Occipital lobe (tissue), 2 donors: ENCODE measurements around the gene TASP1. TPM values are rescaled to one million over a fixed set of nuclear protein-coding genes. Genes with fewer than 3 reads are reported as not detected.
"Not testable (repeated sequence)": the region's sequence is repeated elsewhere in the genome, so short reads cannot be mapped to it uniquely, and the experiment has no call there.

ENCODE experiments used
- DNase-seq: peaks from one replicate; lab custom pipeline; 2025; lab: John Stamatoyannopoulos, UW
- total RNA-seq: library from RNA; depleted of rRNA; stranded (reverse); fragments of >200 nt; gene quantifications from one replicate; pipeline ENCODE4 v1.2.3, GENCODE V29; 2014

The TASP1 gene
- total RNA-seq, 1 donor from 2014 or later, result 27.5 TPM

DNA sequence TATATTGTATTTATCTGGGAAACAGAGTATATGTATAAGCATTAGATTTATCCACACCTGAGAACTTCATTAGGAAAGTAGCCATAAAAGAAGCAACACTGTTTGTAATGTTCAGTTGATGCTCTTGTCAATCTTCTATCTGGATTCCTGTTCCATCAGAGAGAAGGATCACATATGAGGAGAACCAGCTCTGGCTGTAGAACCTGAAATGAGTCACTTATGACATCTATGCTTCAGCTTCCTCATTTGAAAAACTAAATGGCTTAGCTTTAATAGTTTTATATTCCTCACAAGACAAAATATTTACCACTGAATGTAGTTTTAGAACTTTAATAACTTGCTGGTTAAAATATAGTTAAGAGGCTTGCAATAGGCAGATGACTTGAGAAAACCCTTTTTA lies 144.7 kb downstream of the TASP1 start:
- no peak for DNase-seq

DNA sequence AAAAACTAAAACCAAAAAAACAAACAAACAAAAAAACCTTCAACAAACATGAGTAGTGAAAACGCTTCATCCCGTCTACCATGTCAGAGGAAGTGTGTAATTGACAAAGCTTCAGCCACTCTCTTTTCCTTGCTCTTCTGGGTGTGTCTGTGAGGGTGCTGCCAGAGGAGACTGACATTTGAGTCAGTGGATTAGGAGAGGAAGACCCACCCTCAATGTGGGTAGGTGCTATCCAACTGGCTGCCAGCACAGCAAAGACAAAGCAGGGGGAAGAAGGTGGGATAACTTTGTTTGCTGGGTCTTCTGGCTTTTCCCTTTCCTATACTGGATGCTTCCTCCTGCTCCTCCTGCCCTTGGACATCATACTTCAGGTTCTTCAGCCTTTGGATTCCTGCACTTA lies 145.6 kb downstream of the TASP1 start:
- no peak for DNase-seq

DNA sequence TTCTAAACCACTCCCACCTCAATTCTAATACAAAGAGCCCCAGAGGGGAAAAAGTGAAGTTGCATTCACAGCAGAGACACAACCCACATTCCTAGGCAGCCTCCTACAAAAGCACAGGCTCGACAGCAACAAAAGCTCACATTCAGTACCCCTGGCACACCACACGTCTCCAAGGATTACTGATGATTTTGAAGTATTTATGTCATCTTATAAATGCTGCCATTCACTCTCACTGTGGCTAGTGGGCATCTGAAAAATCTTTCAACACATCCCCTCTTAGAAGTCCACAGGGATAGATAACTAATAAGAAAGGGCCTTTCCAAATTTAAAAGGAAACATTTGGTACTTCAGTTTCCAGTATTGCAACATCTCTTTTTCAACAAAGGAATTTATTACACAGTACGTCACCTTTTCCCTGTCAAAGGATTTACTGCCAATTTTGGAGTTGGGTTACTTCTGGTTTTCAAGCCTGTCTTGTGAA lies 146.7 kb downstream of the TASP1 start:
- DNase-seq, result no peak

DNA sequence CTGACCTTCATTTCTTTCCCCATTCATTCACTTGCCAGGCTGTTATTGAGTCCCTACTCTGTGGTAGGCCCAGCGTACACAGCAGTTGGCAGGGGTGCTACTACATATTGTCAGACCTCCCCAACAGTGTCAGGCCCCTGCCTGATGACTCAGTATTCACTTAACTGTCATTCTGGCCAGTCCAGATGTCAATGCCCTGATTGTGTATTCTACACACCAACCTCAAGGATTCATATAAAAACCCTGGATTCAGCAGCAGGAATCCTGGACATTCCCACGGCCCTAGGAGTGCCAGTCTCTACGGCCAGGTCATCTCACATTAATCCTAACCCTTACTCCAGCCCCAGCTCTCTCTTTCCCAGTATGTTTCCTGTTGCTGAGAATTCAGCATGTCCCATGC lies 151.5 kb downstream of the TASP1 start:
- DNase-seq, result no peak

DNA sequence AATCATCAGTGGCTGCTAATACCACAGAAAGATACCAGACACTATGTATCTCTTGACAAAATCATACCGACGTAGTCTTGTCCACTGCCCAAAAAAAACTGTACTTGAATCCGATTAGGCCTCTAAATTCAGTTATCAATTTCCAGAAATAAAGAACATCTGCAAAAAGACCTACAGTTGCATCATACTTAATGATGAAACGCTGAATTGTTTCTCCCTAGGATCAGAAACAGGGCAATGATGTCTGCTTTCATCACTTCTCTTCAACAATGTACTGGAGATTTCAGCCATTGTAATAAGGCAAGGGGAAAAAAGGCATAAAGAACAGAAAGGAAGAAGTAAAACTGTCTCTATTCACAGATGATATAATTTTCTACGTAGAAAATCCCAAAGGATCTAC lies 152.0 kb downstream of the TASP1 start:
- DNase-seq, result no peak

DNA sequence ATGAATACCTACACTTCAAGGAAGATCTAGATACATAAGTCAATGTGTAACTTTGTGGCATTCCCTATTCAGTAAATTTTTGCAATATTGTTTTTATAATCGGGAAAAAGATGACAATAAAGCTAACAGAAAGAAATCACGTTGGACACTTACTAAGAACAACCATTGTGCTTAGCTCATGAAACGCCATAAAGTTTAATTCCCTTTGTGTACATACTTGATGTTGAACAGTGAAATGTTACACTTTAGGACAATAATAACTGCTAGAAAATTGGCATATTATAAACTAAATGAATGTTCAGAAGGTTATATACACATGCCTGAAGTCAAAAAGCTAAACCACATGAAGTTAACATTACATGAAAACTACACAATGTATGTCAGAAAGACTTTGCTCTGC lies 153.2 kb downstream of the TASP1 start:
- DNase-seq, result no peak

DNA sequence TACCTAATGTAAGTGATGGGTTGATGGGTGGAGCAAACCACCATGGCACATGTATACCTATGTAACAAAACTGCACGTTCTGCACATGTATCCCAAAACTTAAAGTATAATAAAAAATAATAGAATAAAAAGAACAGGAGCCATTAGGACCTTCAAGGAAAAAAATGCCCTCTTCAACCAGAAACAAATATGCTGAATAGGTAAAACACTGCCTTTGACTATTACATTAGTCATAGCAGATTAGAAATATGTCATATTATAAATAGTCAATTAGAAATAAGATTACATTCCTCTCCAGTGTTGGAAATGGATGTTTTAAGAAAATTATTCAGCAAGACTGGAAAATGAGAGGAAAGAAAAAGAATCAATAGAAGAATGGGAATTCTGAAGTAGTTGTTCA lies 153.7 kb downstream of the TASP1 start:
- not testable (repeated sequence) for DNase-seq

DNA sequence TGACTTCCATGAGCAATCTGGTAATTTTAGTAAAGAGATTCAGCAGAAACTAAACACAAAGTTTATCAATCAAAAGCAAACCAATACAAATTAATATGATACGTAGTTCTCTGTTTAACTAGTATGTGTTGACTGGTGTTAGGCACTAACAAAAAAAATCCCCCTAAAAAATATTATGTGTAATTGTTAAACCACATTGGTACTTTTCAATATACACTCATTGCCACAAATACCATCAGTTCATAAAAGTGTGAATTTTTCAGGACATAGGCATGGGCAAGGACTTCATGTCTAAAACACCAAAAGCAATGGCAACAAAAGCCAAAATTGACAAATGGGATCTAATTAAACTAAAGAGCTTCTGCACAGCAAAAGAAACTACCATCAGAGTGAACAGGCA lies 155.3 kb downstream of the TASP1 start:
- not testable (repeated sequence) for DNase-seq

DNA sequence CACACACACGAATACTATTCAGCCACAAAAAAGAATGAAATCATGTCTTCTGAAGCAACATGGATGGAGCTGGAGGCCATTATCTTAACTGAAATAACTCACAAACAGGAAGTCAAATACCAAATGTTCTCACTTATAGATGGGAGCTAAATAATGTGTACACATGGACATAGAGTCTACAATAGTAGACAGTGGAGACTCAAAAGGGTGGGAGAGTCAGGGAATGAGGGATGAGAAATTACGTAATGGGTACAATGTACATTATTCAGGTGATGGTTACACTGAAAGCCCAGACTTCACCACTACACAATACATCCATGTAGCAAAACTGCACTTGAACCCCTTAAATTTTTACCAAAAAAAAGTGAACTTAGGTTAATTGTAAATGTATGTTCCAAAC lies 160.4 kb downstream of the TASP1 start:
- DNase-seq, result no peak

DNA sequence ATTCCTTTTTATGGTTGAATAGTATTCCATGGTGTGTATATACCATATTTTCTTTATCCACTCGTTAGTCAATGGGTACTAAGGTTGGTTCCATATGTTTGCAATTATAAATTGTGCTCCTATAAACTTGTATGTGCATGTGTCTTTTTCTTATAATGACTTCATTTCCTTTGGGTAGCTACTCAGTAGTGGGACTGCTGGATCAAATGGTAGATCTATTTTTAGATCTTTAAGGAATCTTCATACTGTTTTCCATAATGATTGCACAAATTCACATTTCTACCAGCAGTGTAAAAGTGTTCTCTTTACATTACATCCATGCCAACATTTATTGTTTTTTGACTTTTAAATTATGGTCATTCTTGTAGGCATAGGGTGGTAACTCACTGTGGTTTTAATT lies 164.3 kb downstream of the TASP1 start:
- no peak for DNase-seq

DNA sequence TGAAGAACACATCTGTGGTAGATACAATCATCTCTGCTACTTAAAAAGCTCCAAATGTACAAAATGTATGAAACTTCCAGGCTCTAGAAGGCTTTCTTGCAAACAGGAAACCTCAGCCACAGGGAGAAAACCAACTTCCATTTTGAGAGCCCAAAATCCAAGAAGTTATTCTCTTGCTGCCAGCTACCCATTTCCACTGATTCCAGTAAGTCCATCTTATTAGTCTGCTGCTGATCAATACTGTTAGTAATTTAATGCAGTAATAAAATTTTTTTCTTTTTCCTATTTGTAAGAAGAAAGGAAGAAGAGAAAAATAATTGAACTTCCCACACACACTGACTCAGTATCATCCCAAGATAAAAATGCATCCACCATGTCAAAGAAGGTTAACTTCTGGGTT lies 169.5 kb downstream of the TASP1 start:
- no peak for DNase-seq

DNA sequence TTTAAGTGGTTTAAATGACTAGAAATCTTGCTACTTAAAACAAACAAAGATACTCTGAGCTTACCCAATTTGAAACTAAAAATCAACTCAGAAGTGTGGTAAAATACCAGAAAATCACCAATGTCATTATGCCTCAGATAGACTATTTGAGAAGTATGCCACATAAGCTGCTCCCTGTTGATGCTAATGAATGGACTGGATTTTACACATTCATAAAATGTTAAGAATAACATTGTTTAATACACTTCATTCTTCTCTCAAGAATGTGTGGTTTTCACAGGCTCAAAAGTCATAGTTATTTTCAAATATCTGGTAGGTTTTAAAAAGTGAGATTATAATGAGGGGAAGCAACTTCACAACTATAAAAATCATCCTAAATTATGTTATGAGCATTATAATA lies 170.6 kb downstream of the TASP1 start:
- no peak for DNase-seq

DNA sequence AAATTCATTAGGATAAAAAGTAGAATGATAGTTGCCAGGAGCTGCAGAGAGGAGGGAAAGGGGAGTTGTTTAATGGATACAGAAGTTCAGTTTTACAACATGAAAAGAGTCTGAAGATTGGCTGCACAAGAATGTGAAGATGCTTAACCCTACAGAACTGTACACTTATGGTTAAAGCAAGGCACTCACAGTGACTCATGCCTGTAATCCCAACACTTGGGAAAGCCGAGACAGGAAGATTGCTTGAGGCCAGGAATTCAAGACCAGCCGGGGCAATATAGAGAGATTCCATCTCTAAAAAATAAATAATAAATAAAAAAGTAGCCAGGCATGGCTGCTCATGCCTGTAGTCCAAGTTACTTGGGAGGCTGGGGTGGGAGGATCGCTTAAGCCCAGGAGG lies 174.0 kb downstream of the TASP1 start:
- no peak for DNase-seq

DNA sequence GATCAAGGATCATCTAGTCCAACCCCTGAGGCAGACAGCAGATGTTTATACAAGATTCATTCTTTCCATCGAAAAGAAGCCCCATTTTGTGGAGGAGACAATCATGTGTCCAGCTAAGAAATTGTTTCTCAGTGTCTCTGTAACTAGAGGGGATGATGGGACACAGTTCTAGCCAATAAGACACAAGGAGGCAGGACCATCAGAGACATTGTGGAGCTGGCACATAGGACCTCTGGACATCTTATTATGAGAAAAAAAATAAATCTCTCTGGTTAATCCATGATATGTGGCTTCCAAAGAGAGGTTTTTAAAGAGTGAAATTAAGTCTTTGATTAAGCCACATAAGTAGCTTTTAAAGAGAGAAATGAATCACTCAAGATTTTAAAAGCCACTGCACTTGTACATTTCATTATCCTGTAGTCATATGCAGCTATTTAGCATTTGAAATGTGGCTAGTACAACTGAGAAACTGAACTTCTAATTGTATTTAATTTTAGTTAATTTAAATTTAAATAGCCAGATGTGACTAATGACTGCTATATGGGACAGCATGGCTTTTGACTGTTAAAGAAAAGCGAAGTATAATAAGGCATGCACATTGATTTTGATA lies 176.8 kb downstream of the TASP1 start:
- DNase-seq, result no peak

DNA sequence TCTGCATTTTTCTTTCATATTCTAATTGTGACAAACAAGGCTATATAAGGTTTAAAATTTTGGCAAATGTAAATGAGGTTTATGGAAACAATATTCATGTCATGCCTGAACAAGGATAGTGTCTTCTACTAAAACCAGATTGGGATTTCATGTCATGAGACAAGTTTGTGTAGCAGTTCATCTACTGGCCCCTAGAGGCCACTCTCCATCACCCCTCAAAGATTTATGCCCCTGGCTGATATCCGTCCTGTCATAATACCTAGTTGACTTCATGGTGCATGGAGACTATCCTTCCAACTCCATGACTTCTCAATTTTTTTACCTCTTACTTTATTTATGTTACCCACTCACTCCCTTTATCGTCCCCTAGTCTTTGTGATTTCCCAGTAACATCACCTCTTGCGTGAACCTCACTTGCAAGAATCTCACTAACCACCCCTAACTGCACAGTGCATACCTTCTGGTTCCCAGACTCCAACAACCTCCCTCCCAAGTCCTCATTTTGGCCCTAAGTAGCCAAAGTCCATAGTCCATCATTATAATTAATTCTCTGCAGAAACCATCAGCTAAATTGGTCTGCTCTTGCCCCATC lies 179.8 kb downstream of the TASP1 start:
- no peak for DNase-seq

DNA sequence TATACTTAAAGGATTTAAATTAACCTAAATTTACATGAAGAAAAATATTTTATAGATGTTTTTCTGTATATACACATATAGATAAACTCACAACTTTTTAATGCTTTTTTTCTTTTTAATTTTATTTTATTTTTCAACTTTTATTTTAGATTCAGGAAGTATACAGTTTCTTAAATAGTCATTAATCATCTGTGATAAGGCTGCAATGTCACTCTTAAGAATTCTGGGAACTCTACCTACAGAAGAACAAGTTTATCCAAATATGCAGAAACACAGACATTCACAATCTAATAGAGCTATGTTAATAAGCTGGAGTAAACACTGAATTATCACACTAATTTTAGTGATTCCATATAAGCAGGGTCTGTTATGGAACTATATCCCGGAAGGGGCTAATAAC lies 181.2 kb downstream of the TASP1 start:
- no peak for DNase-seq

DNA sequence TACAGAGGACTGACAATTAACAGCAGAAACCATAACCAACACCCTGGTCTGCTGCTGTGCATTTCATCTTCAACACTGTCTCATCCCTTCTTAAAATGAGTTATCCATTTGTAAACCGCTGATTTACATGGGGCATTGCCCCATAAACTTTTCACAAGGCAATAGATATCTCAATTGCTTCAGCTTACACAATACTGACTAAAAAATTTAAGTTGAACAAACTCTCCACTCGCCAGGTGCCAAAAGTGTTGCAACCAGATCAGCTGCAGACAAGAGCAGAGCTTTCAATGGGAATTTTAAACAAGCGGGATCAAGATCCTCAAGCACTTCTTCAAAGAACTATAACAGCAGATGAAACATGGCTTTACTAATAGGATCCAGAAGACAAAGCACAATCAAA lies 183.0 kb downstream of the TASP1 start:
- DNase-seq, result no peak

DNA sequence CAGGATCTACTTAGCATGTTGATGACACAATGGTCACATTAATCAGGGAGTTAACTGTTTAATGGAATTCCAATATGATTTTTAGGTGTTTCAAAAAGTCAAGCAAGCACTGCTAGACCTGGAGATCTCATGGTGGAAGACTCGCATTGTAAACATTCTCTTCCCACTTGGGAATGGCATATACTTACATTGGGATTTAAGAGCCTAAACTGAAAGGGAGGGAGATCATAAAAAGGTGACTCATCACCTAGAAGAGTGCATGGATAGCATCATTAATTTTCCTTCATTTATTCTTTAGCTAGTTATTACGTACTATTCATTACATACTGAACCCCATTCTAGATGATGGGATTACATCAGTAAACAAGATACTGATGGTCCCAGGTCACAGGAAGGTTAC lies 185.4 kb downstream of the TASP1 start:
- no peak for DNase-seq

DNA sequence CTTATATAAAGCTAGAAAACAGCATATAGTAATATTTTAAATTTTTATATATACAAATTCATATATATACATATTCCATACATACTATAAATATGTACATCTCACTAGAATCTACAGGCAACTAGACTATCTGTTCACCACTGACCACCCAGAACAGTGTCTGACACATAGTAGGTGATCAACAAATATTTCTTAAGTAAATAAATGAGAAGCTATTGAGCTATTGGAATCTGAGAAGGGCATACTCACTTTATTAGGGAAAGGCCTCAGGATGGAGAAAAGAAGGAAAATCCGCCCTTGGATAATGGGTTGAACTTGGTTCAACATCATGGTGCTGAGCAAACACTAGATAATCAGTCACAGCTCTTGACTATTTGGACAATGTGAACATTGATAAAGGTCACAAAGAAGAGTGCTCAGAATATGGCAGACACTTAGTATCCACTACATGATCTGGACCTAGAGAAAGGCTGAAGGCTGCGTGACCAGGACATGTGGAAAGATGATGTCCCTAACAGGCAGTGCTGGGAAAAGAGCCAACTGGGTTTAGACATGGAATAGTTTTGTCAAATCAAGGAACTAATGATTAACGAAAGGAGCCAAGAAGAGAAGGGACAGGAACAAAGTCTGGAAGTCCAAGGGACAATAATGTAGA lies 186.1 kb downstream of the TASP1 start:
- no peak for DNase-seq

DNA sequence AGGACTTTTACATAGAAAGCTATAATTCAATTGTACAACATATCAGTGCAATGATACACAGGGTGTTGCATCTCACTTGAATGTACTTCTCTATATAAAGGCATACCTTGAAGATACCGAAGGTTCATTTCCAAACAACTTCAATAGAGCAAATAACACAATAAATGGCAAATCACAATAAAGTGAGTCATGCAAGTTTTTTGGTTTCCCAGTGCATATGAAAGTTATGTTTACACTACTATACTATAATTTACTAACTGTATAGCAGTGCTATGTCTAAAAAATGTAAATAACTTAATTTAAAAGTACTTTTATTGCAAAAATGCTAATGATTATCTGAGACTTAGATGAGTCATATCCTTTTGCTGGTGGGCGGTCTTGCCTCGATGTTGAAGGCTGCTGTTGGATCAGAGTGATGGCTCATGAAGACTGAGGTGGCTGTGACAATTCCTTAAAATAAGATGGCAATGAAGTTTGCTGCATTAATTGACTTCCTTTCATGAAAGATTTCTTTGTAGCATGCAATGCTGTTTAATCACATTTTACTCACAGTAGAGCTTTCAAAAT lies 188.8 kb downstream of the TASP1 start:
- no peak for DNase-seq

DNA sequence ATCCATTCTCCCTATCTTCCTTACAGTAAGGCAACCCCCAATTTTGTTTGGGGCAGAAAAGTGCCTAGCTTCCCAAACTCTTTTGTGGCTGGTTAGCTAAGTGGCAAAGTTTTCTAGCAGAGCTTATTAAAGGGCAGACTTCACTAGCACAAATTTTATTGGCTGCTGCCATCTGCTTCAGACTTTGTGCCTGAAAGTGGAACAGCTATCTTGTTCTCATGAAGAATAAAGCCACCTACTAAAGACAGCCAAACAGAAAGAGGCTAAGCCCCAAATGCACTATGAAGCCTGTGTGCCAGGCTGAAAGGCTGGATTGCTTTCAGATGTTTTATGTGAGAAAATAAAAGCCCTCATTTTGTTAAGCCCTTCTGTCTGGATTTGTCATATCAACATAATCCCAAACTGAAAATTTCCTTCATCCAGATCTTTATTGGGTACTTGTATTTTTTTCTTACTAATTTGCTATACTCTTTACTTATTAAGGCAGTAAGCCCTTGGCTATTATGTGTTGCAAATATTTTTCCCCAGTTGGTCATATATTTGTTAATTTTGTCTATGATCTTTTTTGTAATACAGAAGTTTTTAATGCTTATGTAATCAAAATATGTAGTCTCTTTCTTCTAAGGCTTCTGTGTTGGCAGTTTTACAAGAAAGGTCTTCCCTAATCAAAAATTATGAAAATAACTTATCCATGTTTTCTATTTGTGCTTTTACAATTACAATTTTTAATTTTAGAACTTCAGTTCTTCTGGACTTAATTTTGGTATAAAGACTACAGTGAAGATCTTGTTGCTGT lies 191.1 kb downstream of the TASP1 start:
- no peak for DNase-seq

DNA sequence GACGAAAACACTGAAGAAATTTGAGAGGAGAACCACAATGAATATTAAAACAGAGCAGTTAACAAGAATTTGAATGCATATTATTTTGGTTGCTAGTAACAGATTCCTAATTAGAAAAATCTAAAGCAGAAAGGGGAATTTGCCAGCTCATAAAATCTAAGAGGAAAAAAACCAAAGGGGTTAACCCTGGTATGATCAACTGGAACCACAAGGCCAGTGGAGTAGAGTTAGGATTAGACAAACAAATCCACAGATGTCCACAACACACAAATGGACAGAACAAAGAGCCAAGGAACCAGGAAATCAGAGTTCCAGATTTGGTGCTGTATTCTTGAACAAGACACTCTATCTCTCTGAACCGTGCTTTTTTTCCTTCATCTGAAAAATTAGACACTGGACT lies 195.0 kb downstream of the TASP1 start:
- DNase-seq, result no peak
